ENCODE results near the gene KDM1A. TPM values are rescaled to one million over a fixed set of nuclear protein-coding genes. Genes with fewer than 3 reads are reported as not detected.

The KDM1A gene
- total and polyA plus RNA-seq, 2 of the 13 experiments (the other 11 are each of a cell fraction or from before 2014, with no cell fraction given) = 81.3 to 173 TPM

- TF ChIP-seq FOXO1 (CRISPR knock-in tag; IDR thresholded peaks at IDR 0.05) = peak; percentile 87
- no peak; the same call in 1 of the 2 replicates for TF ChIP-seq ZNF562 (CRISPR knock-in tag; IDR thresholded peaks at IDR 0.05; ENCODE audit: borderline replicate concordance)
- no peak for TF ChIP-seq SRSF1 (optimal IDR thresholded peaks at IDR 0.05; ENCODE audit: low read depth, low read length)
- TF ChIP-seq, protein P1, sequence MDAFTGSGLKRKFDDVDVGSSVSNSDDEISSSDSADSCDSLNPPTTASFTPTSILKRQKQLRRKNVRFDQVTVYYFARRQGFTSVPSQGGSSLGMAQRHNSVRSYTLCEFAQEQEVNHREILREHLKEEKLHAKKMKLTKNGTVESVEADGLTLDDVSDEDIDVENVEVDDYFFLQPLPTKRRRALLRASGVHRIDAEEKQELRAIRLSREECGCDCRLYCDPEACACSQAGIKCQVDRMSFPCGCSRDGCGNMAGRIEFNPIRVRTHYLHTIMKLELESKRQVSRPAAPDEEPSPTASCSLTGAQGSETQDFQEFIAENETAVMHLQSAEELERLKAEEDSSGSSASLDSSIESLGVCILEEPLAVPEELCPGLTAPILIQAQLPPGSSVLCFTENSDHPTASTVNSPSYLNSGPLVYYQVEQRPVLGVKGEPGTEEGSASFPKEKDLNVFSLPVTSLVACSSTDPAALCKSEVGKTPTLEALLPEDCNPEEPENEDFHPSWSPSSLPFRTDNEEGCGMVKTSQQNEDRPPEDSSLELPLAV (CRISPR knock-in tag; conservative IDR thresholded peaks at IDR 0.05; ENCODE audit: low read depth) = no peak
- no peak for TF ChIP-seq ZNF577 (CRISPR knock-in tag; IDR thresholded peaks at IDR 0.05; ENCODE audit: borderline replicate concordance, low read depth)
- TF ChIP-seq TBX3 (IDR thresholded peaks at IDR 0.05; ENCODE audit: borderline replicate concordance) = peak; percentile 50; the same call in 1 of the 2 replicates
- TF ChIP-seq ZNF280D (CRISPR knock-in tag; IDR thresholded peaks at IDR 0.05) = peak; percentile 54; the same call in 1 of the 2 replicates
- no peak for TF ChIP-seq ZNF891 (CRISPR knock-in tag; IDR thresholded peaks at IDR 0.05)
- TF ChIP-seq JUND (CRISPR knock-in tag; IDR thresholded peaks at IDR 0.05) = no peak
- TF ChIP-seq XRCC5 (optimal IDR thresholded peaks at IDR 0.05; ENCODE audit: low read length) = peak; percentile 99
- TF ChIP-seq NCOA1 (CRISPR knock-in tag; IDR thresholded peaks at IDR 0.05) = no peak
- peak; percentile 98 for TF ChIP-seq KAT8 (CRISPR knock-in tag; IDR thresholded peaks at IDR 0.05)
- peak; percentile 95 for TF ChIP-seq TAF1 (CRISPR knock-in tag; IDR thresholded peaks at IDR 0.05)
- 0 out of 2 replicates have a peak, but pooled peaks have one; percentile 68 for TF ChIP-seq ZSCAN20 (CRISPR knock-in tag; IDR thresholded peaks at IDR 0.05; ENCODE audit: borderline replicate concordance)
- no peak for TF ChIP-seq ZNF569 (CRISPR knock-in tag; IDR thresholded peaks at IDR 0.05; ENCODE audit: borderline replicate concordance)
- TF ChIP-seq CBX5 (CRISPR knock-in tag; IDR thresholded peaks at IDR 0.05; ENCODE audit: borderline replicate concordance) = peak; percentile 93
- TF ChIP-seq ZNF747 (CRISPR knock-in tag; IDR thresholded peaks at IDR 0.05; ENCODE audit: borderline replicate concordance) = peak; percentile 87; the same call in 1 of the 2 replicates
- TF ChIP-seq ATAD3A (CRISPR knock-in tag; IDR thresholded peaks at IDR 0.05) = no peak
- no peak for TF ChIP-seq HOXA7 (CRISPR knock-in tag; IDR thresholded peaks at IDR 0.05)
- no peak for TF ChIP-seq ZNF224 (CRISPR knock-in tag; IDR thresholded peaks at IDR 0.05)
- TF ChIP-seq NR2C2 (CRISPR knock-in tag; IDR thresholded peaks at IDR 0.05; ENCODE audit: borderline replicate concordance) = peak; percentile 72
- TF ChIP-seq KDM2A (CRISPR knock-in tag; IDR thresholded peaks at IDR 0.05; ENCODE audit: borderline replicate concordance, low read depth) = peak; percentile 99
- TF ChIP-seq TAF15 (IDR thresholded peaks at IDR 0.05; ENCODE audit: low read depth, low read length, poor library complexity, severe bottlenecking) = peak; percentile 68
- no peak for TF ChIP-seq ATF5 (CRISPR knock-in tag; IDR thresholded peaks at IDR 0.05; ENCODE audit: low read depth)
- peak; percentile 46; the same call in 1 of the 2 replicates for TF ChIP-seq EED (CRISPR knock-in tag; IDR thresholded peaks at IDR 0.05)
- TF ChIP-seq HNRNPUL1 (IDR thresholded peaks at IDR 0.05; ENCODE audit: low read depth, low read length) = no peak
These were observed at the start of gene KDM1A (continued) for GRCh38 chr1:23019094-23019862.

Measured in HepG2 (cell line).